ENCODE measurements around the gene BTBD9. TPM values are rescaled to one million over a fixed set of nuclear protein-coding genes. Genes with fewer than 3 reads are reported as not detected.

BTBD9 gene
- total RNA-seq, 1 donor from 2014 or later: 24.1 TPM

DNA sequence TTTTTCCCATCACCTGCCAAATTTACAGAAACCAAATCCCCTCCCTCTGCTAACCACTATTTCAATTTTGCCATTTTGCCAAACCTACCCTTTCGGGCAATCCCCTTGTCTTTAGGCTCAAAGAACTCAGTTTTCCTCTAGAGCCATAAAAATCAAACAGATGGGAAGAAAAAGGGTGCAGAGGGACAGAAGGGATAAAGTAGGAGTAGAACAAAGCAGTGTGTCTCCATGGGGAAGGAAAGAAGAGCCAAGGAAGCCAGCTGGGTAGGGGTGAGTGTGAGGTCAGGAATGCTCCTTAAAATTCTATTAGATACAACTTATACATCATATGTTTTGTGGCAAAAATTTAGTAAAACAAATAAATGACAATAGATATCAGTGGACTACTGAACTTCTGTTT is 316.5 kb downstream of the BTBD9 start:
- Histone ChIP-seq H3K4me3 (no peak overlapping the region), H3K27me3 (no peaks in the 10 kb centered on the region), H3K27ac (no peak overlapping the region), H3K4me1 (no peaks in the 10 kb centered on the region), H3K36me3 (no peaks in the 10 kb centered on the region), H3K9me3 (no peaks in the 10 kb centered on the region)
- no peak for DNase-seq (ENCODE audit: extremely low spot score in 2 of 2)
- TF ChIP-seq POLR2AphosphoS5 (IDR thresholded peaks at IDR 0.05; ENCODE audit: insufficient read depth in 1 of 2, low read depth in 1 of 2) (no peak), POLR2A (IDR thresholded peaks at IDR 0.05) (no peak)
- TF ChIP-seq, protein P1, sequence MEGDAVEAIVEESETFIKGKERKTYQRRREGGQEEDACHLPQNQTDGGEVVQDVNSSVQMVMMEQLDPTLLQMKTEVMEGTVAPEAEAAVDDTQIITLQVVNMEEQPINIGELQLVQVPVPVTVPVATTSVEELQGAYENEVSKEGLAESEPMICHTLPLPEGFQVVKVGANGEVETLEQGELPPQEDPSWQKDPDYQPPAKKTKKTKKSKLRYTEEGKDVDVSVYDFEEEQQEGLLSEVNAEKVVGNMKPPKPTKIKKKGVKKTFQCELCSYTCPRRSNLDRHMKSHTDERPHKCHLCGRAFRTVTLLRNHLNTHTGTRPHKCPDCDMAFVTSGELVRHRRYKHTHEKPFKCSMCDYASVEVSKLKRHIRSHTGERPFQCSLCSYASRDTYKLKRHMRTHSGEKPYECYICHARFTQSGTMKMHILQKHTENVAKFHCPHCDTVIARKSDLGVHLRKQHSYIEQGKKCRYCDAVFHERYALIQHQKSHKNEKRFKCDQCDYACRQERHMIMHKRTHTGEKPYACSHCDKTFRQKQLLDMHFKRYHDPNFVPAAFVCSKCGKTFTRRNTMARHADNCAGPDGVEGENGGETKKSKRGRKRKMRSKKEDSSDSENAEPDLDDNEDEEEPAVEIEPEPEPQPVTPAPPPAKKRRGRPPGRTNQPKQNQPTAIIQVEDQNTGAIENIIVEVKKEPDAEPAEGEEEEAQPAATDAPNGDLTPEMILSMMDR (IDR thresholded peaks at IDR 0.05): no peak
- intact Hi-C loops (cut with DNase I): no loop called here

DNA sequence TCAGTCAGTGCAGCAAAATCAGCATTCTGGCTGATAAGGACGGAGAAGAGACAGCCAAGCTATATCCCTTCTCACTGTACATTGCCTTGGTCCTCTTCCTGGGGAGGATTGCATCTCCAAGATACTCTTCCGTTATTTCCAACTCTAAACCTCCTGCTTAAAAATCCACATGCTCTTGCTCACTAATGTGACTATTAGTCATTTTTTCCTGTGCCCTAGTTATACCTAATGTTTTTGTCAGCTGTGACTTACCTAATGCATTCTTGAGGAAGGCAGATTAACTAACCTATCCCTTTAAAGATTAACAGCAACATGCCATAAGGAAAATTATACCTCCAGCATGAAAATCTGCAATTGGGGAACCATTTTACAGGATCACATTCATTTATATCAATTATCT is 317.6 kb downstream of the BTBD9 start:
- no peaks in the 10 kb centered on the region for H3K9me3 ChIP-seq
- no peaks in the 10 kb centered on the region for H3K4me1 ChIP-seq
- DNase-seq (ENCODE audit: extremely low spot score in 2 of 2): no peak
- no peaks in the 10 kb centered on the region for H3K27me3 ChIP-seq
- no peak overlapping the region for H3K4me3 ChIP-seq
- TF ChIP-seq, protein P1 (IDR thresholded peaks at IDR 0.05): no peak
- no peak for TF ChIP-seq POLR2A (IDR thresholded peaks at IDR 0.05)
- no peak for TF ChIP-seq POLR2AphosphoS5 (IDR thresholded peaks at IDR 0.05; ENCODE audit: insufficient read depth in 1 of 2, low read depth in 1 of 2)
- intact Hi-C loops (cut with DNase I): no loop called here
- no peak overlapping the region for H3K27ac ChIP-seq
- no peaks in the 10 kb centered on the region for H3K36me3 ChIP-seq

DNA sequence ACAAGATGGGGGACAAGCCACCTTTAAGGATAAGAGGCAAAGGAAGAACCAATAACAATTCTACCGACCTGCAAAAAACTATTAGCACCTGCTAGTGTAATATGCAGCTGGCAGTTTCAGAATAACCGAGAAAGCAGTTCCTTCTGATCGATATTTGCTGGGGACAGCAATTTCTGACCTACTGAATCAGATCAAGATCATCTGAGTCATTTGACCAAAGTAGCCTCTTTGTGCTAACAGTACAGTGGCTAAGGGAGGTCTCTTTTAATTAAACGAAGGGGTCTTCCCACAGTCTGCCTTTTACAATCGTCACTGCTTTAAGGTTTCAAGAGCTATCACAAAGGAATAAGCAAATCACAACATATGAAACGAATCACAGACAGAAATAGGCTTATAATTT is 318.9 kb downstream of the BTBD9 start:
- DNase-seq (ENCODE audit: extremely low spot score in 2 of 2): no peak
- H3K4me1 ChIP-seq: no peaks in the 10 kb centered on the region
- no peaks in the 10 kb centered on the region for H3K27me3 ChIP-seq
- TF ChIP-seq, protein P1 (IDR thresholded peaks at IDR 0.05): no peak
- TF ChIP-seq POLR2AphosphoS5 (IDR thresholded peaks at IDR 0.05; ENCODE audit: insufficient read depth in 1 of 2, low read depth in 1 of 2) (no peak), POLR2A (IDR thresholded peaks at IDR 0.05) (no peak)
- H3K27ac ChIP-seq: no peak overlapping the region
- H3K9me3 ChIP-seq: no peaks in the 10 kb centered on the region
- no peaks in the 10 kb centered on the region for H3K36me3 ChIP-seq
- H3K4me3 ChIP-seq: no peak overlapping the region
- intact Hi-C loops (cut with DNase I): no loop called here

DNA sequence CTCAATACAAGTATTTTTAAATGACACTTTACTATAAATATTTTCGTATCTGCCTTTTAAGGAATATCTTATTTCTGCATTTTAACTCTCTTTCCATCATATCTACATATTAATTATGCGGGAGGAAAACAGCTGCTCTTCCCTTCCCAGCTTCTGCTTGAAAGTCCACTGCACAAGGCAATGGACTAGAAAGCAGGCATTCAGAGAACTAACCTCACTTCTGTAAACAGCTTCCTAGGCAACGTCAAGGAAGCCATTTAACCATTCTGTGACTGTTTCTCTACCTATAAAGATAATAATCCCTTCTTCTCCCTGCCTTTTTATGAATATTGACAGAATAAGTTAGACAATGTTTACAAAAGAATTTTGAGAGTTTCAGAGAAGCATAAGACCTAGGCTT is 319.4 kb downstream of the BTBD9 start:
- DNase-seq (ENCODE audit: extremely low spot score in 2 of 2): no peak
- Histone ChIP-seq H3K27ac (no peak overlapping the region), H3K4me3 (no peak overlapping the region), H3K36me3 (no peaks in the 10 kb centered on the region), H3K9me3 (no peaks in the 10 kb centered on the region), H3K27me3 (no peaks in the 10 kb centered on the region), H3K4me1 (no peaks in the 10 kb centered on the region)
- TF ChIP-seq POLR2AphosphoS5 (IDR thresholded peaks at IDR 0.05; ENCODE audit: insufficient read depth in 1 of 2, low read depth in 1 of 2) (no peak), POLR2A (IDR thresholded peaks at IDR 0.05) (no peak)
- TF ChIP-seq, protein P1 (IDR thresholded peaks at IDR 0.05): no peak
- intact Hi-C loops (cut with DNase I): no loop called here

DNA sequence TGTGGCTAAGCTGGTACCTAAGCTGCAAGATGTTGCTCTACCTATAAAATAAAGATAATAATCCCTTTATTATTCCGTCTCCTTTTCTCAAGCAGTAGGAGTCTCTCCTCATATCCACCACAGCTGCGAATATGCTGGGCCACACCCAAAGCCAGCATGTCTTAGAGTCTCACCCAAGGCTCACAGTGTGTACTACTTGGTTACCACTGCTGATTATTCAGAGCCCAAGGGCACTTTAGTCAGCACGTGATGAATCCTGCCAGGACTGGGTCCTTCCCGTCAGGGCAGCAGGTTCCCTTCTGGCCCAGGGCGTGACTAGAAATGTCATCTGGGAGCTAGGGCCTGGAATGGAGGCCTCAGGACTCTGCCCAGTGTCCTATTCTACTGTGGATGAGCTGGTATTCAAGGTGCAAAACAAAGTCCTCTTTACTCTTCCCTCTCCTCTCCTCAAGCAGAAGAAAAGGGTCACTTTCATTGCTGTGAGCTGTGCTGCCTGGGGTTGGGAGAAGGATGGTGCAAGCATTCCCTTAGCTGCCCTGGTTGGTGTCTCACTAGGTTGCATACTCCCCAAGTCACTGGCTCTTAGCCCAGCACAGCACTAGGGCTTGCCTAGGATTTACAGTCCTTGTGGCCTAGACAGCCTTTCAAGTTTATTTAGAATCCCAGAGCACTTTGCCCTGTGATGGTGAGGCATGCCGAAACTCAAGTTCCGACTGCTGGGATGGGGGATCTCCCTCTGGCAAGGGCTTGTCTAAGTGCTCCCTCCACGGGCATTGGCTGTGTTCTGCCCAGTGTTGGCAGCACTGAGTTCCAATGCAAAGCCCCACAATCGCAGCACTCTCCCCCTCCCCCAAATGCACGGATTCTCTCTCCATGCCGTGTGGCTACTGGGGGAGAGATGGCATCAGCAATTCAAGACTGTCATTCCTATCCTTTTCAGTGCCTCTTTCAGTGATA is 320.2 kb downstream of the BTBD9 start:
- intact Hi-C loops (cut with DNase I): no loop called here
- TF ChIP-seq POLR2AphosphoS5 (IDR thresholded peaks at IDR 0.05; ENCODE audit: insufficient read depth in 1 of 2, low read depth in 1 of 2): no peak
- H3K36me3 ChIP-seq: no peaks in the 10 kb centered on the region
- no peak overlapping the region for H3K4me3 ChIP-seq
- no peaks in the 10 kb centered on the region for H3K27me3 ChIP-seq
- H3K9me3 ChIP-seq: no peaks in the 10 kb centered on the region
- no peak overlapping the region for H3K27ac ChIP-seq
- no peak for DNase-seq (ENCODE audit: extremely low spot score in 2 of 2)
- H3K4me1 ChIP-seq: no peaks in the 10 kb centered on the region

All from vagina (tissue), 2 donors.